Smooth muscle cell of the umbilical artery (primary cell): ENCODE data around the gene SLC23A1. TPM values are rescaled to one million over a fixed set of nuclear protein-coding genes. Genes with fewer than 3 reads are reported as not detected.

Experiments used
- total RNA-seq: library from RNA; depleted of rRNA; stranded (reverse); fragments of >200 nt; gene quantifications from 2 replicates; pipeline ENCODE4 v1.2.3, GENCODE V29; 2014

SLC23A1 gene
- total RNA-seq, result not detected in 2 replicates

DNA sequence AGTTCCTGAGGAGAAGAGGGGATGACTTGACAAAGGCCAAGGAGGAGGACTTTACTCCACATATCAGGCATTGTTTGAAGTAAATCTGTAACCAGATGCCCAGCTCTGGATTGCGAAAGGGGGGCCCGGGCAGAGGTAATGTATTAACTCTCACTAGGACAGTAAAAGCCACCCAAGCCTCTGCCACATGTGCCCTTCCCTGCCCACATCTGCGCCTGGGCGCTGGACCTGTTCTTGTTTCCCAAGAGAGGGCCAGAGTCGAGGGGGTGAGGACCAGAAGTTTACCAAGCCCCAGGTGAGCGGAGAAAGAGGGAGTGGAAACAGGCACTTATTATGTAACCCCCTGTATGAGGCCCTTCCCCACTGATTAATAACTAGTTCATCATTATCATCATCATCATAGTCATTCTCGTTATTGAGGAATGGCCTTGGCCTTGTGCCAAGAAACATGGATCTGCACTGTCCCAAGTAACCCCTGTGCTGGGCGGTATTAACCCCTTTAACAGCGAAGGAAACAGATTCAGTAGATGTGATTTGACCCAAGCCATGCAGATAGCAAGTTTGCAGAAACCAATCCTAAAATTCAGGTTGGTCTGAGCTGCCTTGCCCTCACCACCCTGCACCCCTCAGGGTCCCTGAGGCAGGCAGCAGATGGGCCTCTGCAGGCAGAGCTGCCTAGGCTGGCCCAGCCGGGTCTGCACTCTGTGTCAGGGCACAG lies at the start of gene SLC23A1:
Gene SLC23A1, minus strand, starts transcription at position 23 of the 718 bp plus-strand sequence. CDS start 44 bp downstream, outside the sequence.

DNA sequence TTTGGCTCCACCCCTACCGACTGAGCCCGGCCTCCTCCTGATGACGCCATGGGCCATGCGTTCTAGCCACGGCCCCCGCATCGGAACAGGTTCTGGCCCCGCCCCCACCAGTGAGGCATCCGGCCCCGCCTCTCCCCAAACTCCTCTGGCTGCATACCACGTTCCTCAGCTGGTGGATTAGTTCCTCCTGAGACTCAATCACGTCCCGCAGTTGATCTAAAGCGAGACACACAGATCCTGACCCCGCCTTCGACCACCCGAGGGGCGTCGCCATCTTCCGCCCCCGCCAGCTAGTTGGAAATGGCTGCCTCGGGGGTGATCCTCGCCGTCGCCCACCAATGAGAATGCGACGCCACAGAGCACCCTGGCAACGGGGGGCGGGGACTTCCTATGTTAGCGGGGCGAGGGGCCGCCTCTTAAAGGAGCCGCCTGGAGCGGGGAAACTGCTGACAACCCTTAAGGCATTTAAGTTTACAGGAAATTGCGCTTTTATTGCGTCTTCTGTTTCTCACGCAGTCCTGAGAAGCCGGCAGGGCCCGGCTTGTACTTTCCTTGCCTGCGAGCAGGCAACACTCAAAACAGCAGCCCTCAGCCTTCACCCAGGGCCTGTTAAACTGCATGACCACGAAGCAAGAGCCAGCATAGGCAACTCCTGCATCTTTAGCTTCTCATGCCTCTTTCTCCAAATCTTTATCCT lies 20.8 kb upstream of the SLC23A1 start, which contains the start of gene SPATA24:
Gene SPATA24, minus strand, starts transcription at position 303 of the 697 bp plus-strand sequence. Its CDS starts 29 bp downstream, at position 274.

DNA sequence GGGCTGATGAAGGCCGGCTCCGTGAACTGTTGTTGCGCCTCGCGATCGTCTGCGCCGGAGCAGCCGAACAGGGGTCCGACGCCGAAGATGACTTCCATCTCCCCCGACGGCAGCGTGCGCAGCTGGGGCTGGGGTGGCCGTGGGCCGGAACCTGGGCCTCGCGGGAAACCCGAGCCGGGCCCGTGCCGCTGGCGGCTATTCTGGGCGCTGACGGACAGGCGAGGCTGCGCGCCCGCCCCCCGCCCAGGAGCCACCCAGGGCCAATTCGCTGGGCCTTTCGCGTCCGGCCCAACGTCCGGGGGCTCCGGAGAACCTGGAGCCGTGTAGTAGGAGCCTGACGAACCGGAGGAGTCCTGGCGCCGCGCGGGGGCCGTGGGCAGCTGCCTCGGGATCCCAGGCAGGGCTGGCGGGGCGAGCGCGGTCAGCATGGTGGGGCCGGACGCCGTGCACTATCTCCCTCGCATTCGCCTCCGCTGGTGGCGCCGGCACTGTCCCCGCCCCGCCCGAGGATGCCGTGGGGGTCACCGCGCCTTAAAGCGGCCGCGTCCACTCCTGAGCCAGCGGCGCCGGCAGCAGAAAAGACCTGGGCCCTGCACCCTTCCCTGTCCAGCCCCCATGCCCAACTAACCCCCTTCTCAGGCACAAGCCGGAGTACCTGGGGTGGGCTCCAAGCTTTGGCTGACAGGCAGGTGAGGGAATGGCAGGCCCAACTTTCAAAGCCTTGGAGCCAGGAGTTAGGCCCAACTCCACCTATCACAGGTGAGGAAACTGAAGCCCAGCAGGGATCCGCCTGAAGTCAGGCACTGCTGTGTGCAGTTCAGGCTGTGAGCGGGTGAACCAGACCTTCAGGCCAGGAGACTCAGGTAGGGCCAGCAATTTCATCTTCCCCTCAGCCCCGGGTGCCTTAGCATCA lies 11.8 kb upstream of the SLC23A1 start, which contains the start of gene PROB1:
Gene PROB1, minus strand, starts transcription at position 451 of the 913 bp plus-strand sequence. Its CDS starts 23 bp downstream, at position 428.

DNA sequence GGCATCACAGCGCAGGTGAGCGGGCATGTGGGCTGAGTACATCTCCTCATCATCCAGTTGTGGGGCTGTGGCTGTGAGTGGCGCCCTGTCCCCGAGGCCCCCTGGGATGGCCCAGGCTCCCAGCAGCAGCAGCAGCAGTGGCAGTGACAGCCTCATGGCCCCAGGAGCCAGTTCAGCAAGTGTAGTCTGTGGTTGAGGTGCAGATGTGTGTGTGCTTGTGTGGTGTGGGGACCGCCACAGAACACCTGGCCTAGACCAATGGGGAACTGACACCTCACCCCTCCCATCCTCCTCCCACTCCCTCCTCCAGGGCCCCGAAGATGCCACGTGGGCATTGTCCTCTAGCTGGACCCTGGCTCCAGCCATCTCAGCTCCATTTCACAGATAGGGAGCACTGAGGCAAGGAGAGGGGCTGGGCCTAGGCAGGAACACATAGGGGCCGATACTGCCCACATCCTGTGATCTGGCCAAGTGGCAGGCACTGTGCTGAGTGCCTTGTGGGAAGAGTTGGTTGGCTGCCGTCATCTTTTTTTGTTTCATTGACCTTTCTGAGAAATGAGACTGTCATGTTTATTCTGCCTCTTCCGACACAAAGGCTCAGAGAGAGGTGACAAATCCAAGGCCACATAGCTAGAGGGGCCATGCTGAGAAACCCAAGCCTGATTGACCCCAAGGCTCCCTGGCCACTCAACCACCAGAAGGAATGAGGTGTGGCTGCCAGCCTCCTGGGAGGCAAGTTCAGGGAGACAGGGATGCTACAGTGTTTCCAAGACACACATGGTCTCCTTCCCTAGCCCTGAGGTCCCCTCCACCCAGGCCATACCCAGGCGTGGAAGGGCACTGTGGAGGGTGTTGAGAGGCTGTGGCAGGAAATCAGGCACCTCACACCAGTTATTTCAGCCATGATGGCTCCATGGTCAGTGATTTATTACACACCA lies 6.9 kb upstream of the SLC23A1 start, which contains the start of gene MZB1:
Gene MZB1, minus strand, starts transcription at position 213 of the 938 bp plus-strand sequence. Its CDS starts 57 bp downstream, at position 156.

DNA sequence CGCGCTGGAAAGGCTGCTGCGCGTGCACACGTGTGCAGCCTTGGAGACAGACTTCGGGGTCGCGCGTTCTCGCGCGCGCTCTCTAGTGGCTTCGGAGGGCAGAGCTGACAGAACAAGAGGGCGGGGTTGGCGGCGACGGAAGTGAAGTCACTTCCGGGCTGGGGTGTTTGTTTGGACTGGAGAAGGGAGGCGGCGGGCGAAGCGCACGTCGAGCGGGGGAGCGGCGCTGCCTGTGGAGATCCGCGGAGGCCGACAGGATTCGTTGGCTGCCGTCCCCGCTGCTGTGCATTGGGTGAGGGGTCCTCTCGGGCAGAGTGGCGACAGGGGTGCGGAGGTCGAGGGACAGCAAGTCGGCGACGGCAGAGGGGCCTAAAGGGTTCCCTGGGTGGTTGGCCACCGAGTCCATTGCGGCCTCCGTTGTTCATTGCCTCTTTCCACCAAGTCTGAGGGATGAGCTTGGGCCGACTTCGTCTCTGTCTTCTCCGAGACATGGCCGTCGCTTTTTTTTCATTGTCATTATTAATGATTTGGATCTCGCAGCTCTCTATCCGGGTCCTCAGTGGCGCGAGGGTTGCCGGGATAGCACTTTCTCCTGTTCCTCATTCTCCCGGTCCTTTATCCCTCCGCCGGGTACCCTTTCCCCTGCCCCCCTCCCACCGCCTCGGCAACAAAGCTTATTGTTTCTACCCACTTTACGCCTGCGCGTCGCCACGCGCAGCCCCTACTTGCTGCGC lies 41.2 kb downstream of the SLC23A1 start, which contains the start of gene PAIP2:
Gene PAIP2, plus strand, starts transcription at position 166 of the 734 bp plus-strand sequence. CDS start 21,931 bp downstream, outside the sequence.

Other genes starting within 250 kb of the SLC23A1 start
- 93.1 and 188 TPM in 2 replicates for gene SIL1, start 184.9 kb downstream of the SLC23A1 start, total RNA-seq
- 232 and 333 TPM in 2 replicates for gene MATR3, start 89.6 kb downstream of the SLC23A1 start, total RNA-seq
- 56.3 and 60.0 TPM in 2 replicates for gene PAIP2, start 41.4 kb downstream of the SLC23A1 start, total RNA-seq
- not detected in 2 replicates for gene MZB1, start 6.6 kb upstream of the SLC23A1 start, total RNA-seq
- gene PROB1, start 11.8 kb upstream of the SLC23A1 start, total RNA-seq, result 0.59 and 0.78 TPM in 2 replicates
- gene SPATA24, start 20.8 kb upstream of the SLC23A1 start, total RNA-seq, result 2.3 and 4.2 TPM in 2 replicates
- 12.5 and 13.4 TPM in 2 replicates for gene DNAJC18, start 56.2 kb upstream of the SLC23A1 start, total RNA-seq
- 0.30 and 0.74 TPM in 2 replicates for gene ECSCR, start 79.4 kb upstream of the SLC23A1 start, total RNA-seq
- not detected in 2 replicates for gene SMIM33, start 87.7 kb upstream of the SLC23A1 start, total RNA-seq
- 12.5 and 14.2 TPM in 2 replicates for gene STING1, start 99.5 kb upstream of the SLC23A1 start, total RNA-seq
- gene UBE2D2, start 178.0 kb upstream of the SLC23A1 start, total RNA-seq, result 42.2 and 52.9 TPM in 2 replicates